ENCODE results near the gene LEO1.

LEO1 gene

DNA sequence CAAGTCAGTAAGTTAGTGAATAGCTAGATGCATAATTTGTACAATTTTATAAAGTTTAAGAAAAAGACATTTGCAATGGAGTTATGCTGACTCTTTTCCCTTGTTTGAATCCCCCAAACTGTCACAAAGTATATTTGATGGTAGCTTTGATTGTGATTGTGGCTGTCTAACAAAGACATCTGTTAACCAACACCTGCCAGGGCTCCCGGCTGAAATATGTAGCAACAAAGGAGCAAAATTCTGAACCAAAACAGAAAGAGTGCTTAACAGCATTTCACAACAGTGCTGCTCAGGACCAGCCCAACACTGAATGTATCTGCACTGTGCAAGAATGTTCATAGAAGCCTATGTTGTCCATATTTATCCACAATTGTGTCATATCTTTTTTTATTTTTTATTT lies 39.4 kb downstream of the LEO1 start:
- Histone ChIP-seq H3K27ac (ENCODE audit: low read length) (no peak overlapping the region), H3K4me1 (ENCODE audit: insufficient read depth, low read length) (no peaks in the 10 kb centered on the region), H3K9ac (ENCODE audit: low read depth, low read length) (no peak overlapping the region), H3K4me2 (ENCODE audit: insufficient read depth, low read length) (no peak overlapping the region), H3K9me3 (ENCODE audit: insufficient read depth, low read length, severe bottlenecking) (no peaks in the 10 kb centered on the region), H3K79me2 (ENCODE audit: insufficient read depth, low read length) (no peaks in the 10 kb centered on the region), H4K20me1 (ENCODE audit: insufficient read depth, low read length) (no peaks in the 10 kb centered on the region), H2AFZ (ENCODE audit: low read depth, low read length) (no peak overlapping the region), H3K27me3 (ENCODE audit: insufficient read depth, low read length, poor library complexity) (no peaks in the 10 kb centered on the region), H3K36me3 (ENCODE audit: insufficient read depth, low read length) (peaks cover 27% of the 10 kb centered on the region), H3K4me3 (ENCODE audit: low read depth in 1 of 2, low read length in 2 of 2) (no peak overlapping the region)
- ATAC-seq (ENCODE audit: insufficient read depth, low read depth) (peak; percentile 24; the same call in 1 of the 3 replicates), DNase-seq (no peak)
- no peak for TF ChIP-seq EZH2 (IDR thresholded peaks at IDR 0.05; ENCODE audit: borderline replicate concordance, low read depth, low read length, severe bottlenecking)
- TF ChIP-seq, protein P1, sequence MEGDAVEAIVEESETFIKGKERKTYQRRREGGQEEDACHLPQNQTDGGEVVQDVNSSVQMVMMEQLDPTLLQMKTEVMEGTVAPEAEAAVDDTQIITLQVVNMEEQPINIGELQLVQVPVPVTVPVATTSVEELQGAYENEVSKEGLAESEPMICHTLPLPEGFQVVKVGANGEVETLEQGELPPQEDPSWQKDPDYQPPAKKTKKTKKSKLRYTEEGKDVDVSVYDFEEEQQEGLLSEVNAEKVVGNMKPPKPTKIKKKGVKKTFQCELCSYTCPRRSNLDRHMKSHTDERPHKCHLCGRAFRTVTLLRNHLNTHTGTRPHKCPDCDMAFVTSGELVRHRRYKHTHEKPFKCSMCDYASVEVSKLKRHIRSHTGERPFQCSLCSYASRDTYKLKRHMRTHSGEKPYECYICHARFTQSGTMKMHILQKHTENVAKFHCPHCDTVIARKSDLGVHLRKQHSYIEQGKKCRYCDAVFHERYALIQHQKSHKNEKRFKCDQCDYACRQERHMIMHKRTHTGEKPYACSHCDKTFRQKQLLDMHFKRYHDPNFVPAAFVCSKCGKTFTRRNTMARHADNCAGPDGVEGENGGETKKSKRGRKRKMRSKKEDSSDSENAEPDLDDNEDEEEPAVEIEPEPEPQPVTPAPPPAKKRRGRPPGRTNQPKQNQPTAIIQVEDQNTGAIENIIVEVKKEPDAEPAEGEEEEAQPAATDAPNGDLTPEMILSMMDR (IDR thresholded peaks at IDR 0.05; ENCODE audit: borderline replicate concordance, extremely low read depth, low read length, poor library complexity, severe bottlenecking) = no peak

DNA sequence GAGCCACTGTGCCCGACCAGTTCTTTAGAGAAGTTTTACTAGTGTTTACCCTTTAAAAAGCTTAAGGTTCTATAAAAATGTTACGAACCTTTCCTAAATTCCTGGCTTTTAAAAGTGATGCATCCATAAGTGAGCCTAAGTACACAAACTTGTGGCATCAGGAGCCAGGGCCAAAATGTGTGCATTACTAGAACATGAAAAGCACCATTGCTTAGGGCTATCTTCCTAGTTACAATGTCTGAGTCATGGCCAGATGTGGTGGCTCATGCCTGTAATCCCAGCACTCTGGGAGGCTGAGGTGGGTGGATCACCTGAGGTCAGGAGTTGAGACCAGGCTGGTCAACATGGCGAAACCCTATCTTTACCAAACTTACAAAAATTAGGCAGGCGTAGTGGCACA lies 39.9 kb downstream of the LEO1 start:
- no peaks in the 10 kb centered on the region for H3K27me3 ChIP-seq (ENCODE audit: insufficient read depth, low read length, poor library complexity)
- no peaks in the 10 kb centered on the region for H4K20me1 ChIP-seq (ENCODE audit: insufficient read depth, low read length)
- DNase-seq = no peak
- TF ChIP-seq, protein P1 (IDR thresholded peaks at IDR 0.05; ENCODE audit: borderline replicate concordance, extremely low read depth, low read length, poor library complexity, severe bottlenecking) = no peak
- no peak for TF ChIP-seq EZH2 (IDR thresholded peaks at IDR 0.05; ENCODE audit: borderline replicate concordance, low read depth, low read length, severe bottlenecking)
- H3K9me3 ChIP-seq (ENCODE audit: insufficient read depth, low read length, severe bottlenecking) = no peaks in the 10 kb centered on the region
- ATAC-seq (ENCODE audit: insufficient read depth, low read depth) = no peak
- H3K79me2 ChIP-seq (ENCODE audit: insufficient read depth, low read length) = no peaks in the 10 kb centered on the region
- no peak overlapping the region for H3K27ac ChIP-seq (ENCODE audit: low read length)
- H3K4me2 ChIP-seq (ENCODE audit: insufficient read depth, low read length) = no peak overlapping the region
- H3K4me1 ChIP-seq (ENCODE audit: insufficient read depth, low read length) = no peaks in the 10 kb centered on the region
- H3K36me3 ChIP-seq (ENCODE audit: insufficient read depth, low read length) = peaks cover 26% of the 10 kb centered on the region
- H2AFZ ChIP-seq (ENCODE audit: low read depth, low read length) = no peak overlapping the region
- H3K9ac ChIP-seq (ENCODE audit: low read depth, low read length) = no peak overlapping the region
- H3K4me3 ChIP-seq (ENCODE audit: low read depth in 1 of 2, low read length in 2 of 2) = no peak overlapping the region

DNA sequence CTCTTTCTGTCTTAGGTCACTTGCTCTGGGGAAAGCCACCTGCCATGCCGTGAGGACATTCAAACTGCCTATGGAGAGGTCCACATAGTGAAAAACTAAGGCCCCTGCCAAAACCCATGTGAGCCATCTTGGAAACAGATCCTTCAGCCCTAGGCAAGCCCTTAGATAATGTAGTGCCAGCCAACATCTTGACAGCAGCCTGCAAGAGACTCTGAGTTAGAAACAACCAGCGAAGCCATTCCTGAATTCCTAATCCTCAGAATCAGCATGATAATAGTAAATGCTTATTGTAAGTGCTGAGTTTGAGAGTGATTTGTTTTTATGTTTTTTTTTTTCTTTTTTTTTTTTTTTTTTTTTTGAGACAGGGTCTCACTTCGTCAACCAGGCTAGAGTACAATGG lies 40.6 kb downstream of the LEO1 start:
- H3K9me3 ChIP-seq (ENCODE audit: insufficient read depth, low read length, severe bottlenecking) = no peaks in the 10 kb centered on the region
- no peak overlapping the region for H3K9ac ChIP-seq (ENCODE audit: low read depth, low read length)
- DNase-seq (no peak), ATAC-seq (ENCODE audit: insufficient read depth, low read depth) (no peak)
- no peak overlapping the region for H3K4me3 ChIP-seq (ENCODE audit: low read depth in 1 of 2, low read length in 2 of 2)
- no peaks in the 10 kb centered on the region for H3K27me3 ChIP-seq (ENCODE audit: insufficient read depth, low read length, poor library complexity)
- H3K4me2 ChIP-seq (ENCODE audit: insufficient read depth, low read length) = no peak overlapping the region
- no peak overlapping the region for H2AFZ ChIP-seq (ENCODE audit: low read depth, low read length)
- TF ChIP-seq, protein P1 (IDR thresholded peaks at IDR 0.05; ENCODE audit: borderline replicate concordance, extremely low read depth, low read length, poor library complexity, severe bottlenecking) = no peak
- TF ChIP-seq EZH2 (IDR thresholded peaks at IDR 0.05; ENCODE audit: borderline replicate concordance, low read depth, low read length, severe bottlenecking) = no peak
- no peaks in the 10 kb centered on the region for H3K79me2 ChIP-seq (ENCODE audit: insufficient read depth, low read length)
- no peaks in the 10 kb centered on the region for H4K20me1 ChIP-seq (ENCODE audit: insufficient read depth, low read length)
- peaks cover 19% of the 10 kb centered on the region for H3K36me3 ChIP-seq (ENCODE audit: insufficient read depth, low read length)
- no peak overlapping the region for H3K27ac ChIP-seq (ENCODE audit: low read length)
- no peaks in the 10 kb centered on the region for H3K4me1 ChIP-seq (ENCODE audit: insufficient read depth, low read length)

DNA sequence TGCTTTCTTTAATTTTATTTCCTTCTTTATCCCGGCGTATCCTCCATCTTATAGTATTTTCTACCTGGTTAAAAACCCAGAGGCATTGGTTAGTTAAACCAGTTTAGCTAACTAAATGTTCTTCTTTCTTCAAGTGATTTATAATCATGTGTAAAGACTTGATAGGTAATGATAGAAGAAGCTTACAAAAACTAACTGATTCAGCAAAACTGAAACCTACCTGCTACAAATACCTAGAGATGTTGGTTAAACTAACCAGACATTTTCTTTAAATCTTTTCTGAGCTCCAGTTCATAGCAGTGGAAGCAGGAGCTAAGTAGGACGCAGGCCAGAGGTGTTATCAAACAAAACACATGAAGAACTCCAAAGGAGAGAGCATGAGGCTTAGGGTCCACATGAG lies 44.8 kb downstream of the LEO1 start:
- Histone ChIP-seq H3K36me3 (ENCODE audit: insufficient read depth, low read length) (peaks cover 41% of the 10 kb centered on the region), H3K79me2 (ENCODE audit: insufficient read depth, low read length) (no peaks in the 10 kb centered on the region), H3K9me3 (ENCODE audit: insufficient read depth, low read length, severe bottlenecking) (no peaks in the 10 kb centered on the region), H3K9ac (ENCODE audit: low read depth, low read length) (no peak overlapping the region), H3K27ac (ENCODE audit: low read length) (no peak overlapping the region), H3K27me3 (ENCODE audit: insufficient read depth, low read length, poor library complexity) (no peaks in the 10 kb centered on the region), H3K4me3 (ENCODE audit: low read depth in 1 of 2, low read length in 2 of 2) (no peak overlapping the region), H3K4me1 (ENCODE audit: insufficient read depth, low read length) (no peaks in the 10 kb centered on the region), H2AFZ (ENCODE audit: low read depth, low read length) (no peak overlapping the region), H4K20me1 (ENCODE audit: insufficient read depth, low read length) (no peaks in the 10 kb centered on the region), H3K4me2 (ENCODE audit: insufficient read depth, low read length) (no peak overlapping the region)
- DNase-seq = no peak
- TF ChIP-seq, protein P1 (IDR thresholded peaks at IDR 0.05; ENCODE audit: borderline replicate concordance, extremely low read depth, low read length, poor library complexity, severe bottlenecking) = no peak
- TF ChIP-seq EZH2 (IDR thresholded peaks at IDR 0.05; ENCODE audit: borderline replicate concordance, low read depth, low read length, severe bottlenecking) = no peak
- no peak for ATAC-seq (ENCODE audit: insufficient read depth, low read depth)
